Neural cell (in vitro differentiated cells): ENCODE results near the gene DCTD. TPM values are rescaled to one million over a fixed set of nuclear protein-coding genes. Genes with fewer than 3 reads are reported as not detected.

Experiments used
- H2AFZ ChIP-seq: fragments of 200-600, 300-800 bp; sonication (generic), shearing (Covaris generic); 2 replicates; pipeline ENCODE4 v1.6.0; 2014; ENCODE audit warnings: low read depth, mild to moderate bottlenecking, antibody characterized with exemption, low read length, moderate library complexity
- H3F3A ChIP-seq: fragments of 200-600 bp; shearing (Covaris generic); 2 replicates; pipeline ENCODE4 v1.6.1; 2016; ENCODE audit warnings: mild to moderate bottlenecking, moderate library complexity, mixed read lengths, antibody characterized with exemption, low read length; ENCODE audit not compliant: insufficient read depth, poor library complexity, severe bottlenecking
- H3K27ac ChIP-seq: fragments of 200-600, 300-800 bp; sonication (generic), shearing (Covaris generic); 2 replicates; pipeline ENCODE4 v1.5.1; 2014; ENCODE audit warnings: mild to moderate bottlenecking, low read length, moderate library complexity
- H3K27me3 ChIP-seq: fragments of 300-800, 200-600 bp; sonication (generic), shearing (Covaris generic); 2 replicates; pipeline ENCODE4 v1.6.0; 2014; ENCODE audit warnings: mild to moderate bottlenecking, low read depth, low read length, moderate library complexity; ENCODE audit not compliant: insufficient read depth
- H3K36me3 ChIP-seq: fragments of 300-800, 200-600 bp; sonication (generic), shearing (Covaris generic); 2 replicates; pipeline ENCODE4 v1.5.1; 2014; ENCODE audit warnings: mild to moderate bottlenecking, antibody characterized with exemption, low read length, moderate library complexity; ENCODE audit not compliant: insufficient read depth
- H3K4me2 ChIP-seq: fragments of 300-800, 200-600 bp; sonication (generic), shearing (Covaris generic); 2 replicates; pipeline ENCODE4 v1.6.0; 2014; ENCODE audit warnings: mild to moderate bottlenecking, low read length
- H3K4me3 ChIP-seq: fragments of 300-800, 200-600 bp; sonication (generic), shearing (Covaris generic); 2 replicates; pipeline ENCODE4 v1.5.1; 2014; ENCODE audit warnings: mild to moderate bottlenecking, low read length, moderate library complexity
- H3K79me2 ChIP-seq: fragments of 200-600 bp; shearing (Covaris generic); replicated peaks from 2 replicates; pipeline ENCODE4 v1.6.0; 2014; ENCODE audit warnings: mild to moderate bottlenecking, low read length, moderate library complexity; ENCODE audit not compliant: insufficient read depth
- H3K9ac ChIP-seq: fragments of 300-800, 200-600 bp; sonication (generic), shearing (Covaris generic); 2 replicates; pipeline ENCODE4 v1.6.1; 2016; ENCODE audit warnings: mild to moderate bottlenecking, low read length, mixed read lengths
- H3K9me2 ChIP-seq: fragments of 200-600 bp; shearing (Covaris generic); 2 replicates; pipeline ENCODE4 v1.6.1; 2016; ENCODE audit warnings: mild to moderate bottlenecking, low read length, mixed read lengths; ENCODE audit not compliant: insufficient read depth
- H3K9me3 ChIP-seq: fragments of 200-600, 300-800 bp; sonication (generic), shearing (Covaris generic); 2 replicates; pipeline ENCODE4 v1.6.1; 2016; ENCODE audit warnings: mild to moderate bottlenecking, mixed run types, low read length, moderate library complexity, mixed read lengths
- H4K20me1 ChIP-seq: fragments of 200-600 bp; shearing (Covaris generic); 2 replicates; pipeline ENCODE4 v1.6.1; 2016; ENCODE audit warnings: mild to moderate bottlenecking, mixed run types; ENCODE audit not compliant: insufficient read depth
- CTCF ChIP-seq: fragments of 450-650 bp; IDR thresholded peaks from 2 replicates; pipeline ENCODE4 v1.5.1; 2014; ENCODE audit warnings: antibody characterized with exemption, mild to moderate bottlenecking, moderate library complexity; ENCODE audit not compliant: poor library complexity, severe bottlenecking
- EP300 ChIP-seq: fragments of 450-650 bp; conservative IDR thresholded peaks from 2 replicates; pipeline ENCODE4 v1.6.1; 2014; ENCODE audit warnings: antibody characterized with exemption, mild to moderate bottlenecking, moderate library complexity; ENCODE audit not compliant: poor library complexity, severe bottlenecking
- EZH2 ChIP-seq: fragments of 200-600, 300-800 bp; shearing (Covaris generic), sonication (generic); IDR thresholded peaks from 2 replicates; pipeline ENCODE4 v1.6.1; 2014; ENCODE audit warnings: antibody characterized with exemption, low read length, borderline replicate concordance, mild to moderate bottlenecking; ENCODE audit not compliant: insufficient read depth, poor library complexity, severe bottlenecking
- MXI1 ChIP-seq: fragments of 450-650 bp; conservative IDR thresholded peaks from 2 replicates; pipeline ENCODE4 v1.6.1; 2014; ENCODE audit warnings: antibody characterized with exemption, mild to moderate bottlenecking; ENCODE audit not compliant: poor library complexity, severe bottlenecking
- POLR2AphosphoS5 ChIP-seq: IDR thresholded peaks from 2 replicates; pipeline ENCODE4 v1.6.1; 2012
- SMC3 ChIP-seq: fragments of 450-650 bp; conservative IDR thresholded peaks from 2 replicates; pipeline ENCODE4 v1.6.1; 2014; ENCODE audit warnings: antibody characterized with exemption, mild to moderate bottlenecking, moderate library complexity; ENCODE audit not compliant: poor library complexity
- TAF1 ChIP-seq: IDR thresholded peaks from 2 replicates; pipeline ENCODE4 v1.6.1; 2012; ENCODE audit warnings: low read depth
- polyA plus RNA-seq: library from polyadenylated mRNA; depleted of rRNA; stranded (reverse); fragments of >200 nt; gene quantifications from 2 replicates; pipeline ENCODE4 v1.2.3, GENCODE V29; 2014
- TF ChIP-seq, protein P1 (sequence below): IDR thresholded peaks from 2 replicates; pipeline ENCODE4 v1.6.1; 2012; ENCODE audit warnings: borderline replicate concordance

Gene DCTD
- polyA plus RNA-seq, 1 donor from 2014 or later = 26.4 TPM

DNA sequence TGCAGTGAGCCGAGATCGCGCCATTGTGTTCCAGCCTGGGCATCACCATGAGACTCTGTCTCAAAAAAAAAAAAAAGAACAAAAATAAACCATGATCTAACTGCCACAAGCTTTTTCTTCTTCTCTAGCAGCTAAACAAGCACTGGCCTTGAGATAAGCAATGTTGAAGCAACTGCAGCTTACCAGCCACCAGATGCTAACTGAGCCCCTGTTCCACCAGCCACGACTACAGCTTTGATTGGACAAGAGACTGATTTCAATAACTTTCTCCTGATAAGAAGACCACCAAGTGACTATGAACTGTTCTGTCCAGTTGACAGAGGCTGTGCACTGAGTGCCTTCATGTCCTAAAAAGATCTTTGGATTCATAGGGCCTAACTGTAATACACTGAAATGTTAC, 58.5 kb downstream of the DCTD start:
- no peak overlapping the region for H3K4me2 ChIP-seq
- H4K20me1 ChIP-seq = no peaks in the 10 kb centered on the region
- no peaks in the 10 kb centered on the region for H3K79me2 ChIP-seq
- H2AFZ ChIP-seq = no peak overlapping the region
- no peak overlapping the region for H3K4me3 ChIP-seq
- no peaks in the 10 kb centered on the region for H3K9me2 ChIP-seq
- no peak for TF ChIP-seq SMC3
- TF ChIP-seq, protein P1, sequence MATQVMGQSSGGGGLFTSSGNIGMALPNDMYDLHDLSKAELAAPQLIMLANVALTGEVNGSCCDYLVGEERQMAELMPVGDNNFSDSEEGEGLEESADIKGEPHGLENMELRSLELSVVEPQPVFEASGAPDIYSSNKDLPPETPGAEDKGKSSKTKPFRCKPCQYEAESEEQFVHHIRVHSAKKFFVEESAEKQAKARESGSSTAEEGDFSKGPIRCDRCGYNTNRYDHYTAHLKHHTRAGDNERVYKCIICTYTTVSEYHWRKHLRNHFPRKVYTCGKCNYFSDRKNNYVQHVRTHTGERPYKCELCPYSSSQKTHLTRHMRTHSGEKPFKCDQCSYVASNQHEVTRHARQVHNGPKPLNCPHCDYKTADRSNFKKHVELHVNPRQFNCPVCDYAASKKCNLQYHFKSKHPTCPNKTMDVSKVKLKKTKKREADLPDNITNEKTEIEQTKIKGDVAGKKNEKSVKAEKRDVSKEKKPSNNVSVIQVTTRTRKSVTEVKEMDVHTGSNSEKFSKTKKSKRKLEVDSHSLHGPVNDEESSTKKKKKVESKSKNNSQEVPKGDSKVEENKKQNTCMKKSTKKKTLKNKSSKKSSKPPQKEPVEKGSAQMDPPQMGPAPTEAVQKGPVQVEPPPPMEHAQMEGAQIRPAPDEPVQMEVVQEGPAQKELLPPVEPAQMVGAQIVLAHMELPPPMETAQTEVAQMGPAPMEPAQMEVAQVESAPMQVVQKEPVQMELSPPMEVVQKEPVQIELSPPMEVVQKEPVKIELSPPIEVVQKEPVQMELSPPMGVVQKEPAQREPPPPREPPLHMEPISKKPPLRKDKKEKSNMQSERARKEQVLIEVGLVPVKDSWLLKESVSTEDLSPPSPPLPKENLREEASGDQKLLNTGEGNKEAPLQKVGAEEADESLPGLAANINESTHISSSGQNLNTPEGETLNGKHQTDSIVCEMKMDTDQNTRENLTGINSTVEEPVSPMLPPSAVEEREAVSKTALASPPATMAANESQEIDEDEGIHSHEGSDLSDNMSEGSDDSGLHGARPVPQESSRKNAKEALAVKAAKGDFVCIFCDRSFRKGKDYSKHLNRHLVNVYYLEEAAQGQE = no peak
- no peak for TF ChIP-seq CTCF
- TF ChIP-seq TAF1 = no peak
- no peak for TF ChIP-seq POLR2AphosphoS5
- TF ChIP-seq MXI1 = no peak
- TF ChIP-seq EP300 = no peak
- H3K27ac ChIP-seq = no peak overlapping the region
- no peaks in the 10 kb centered on the region for H3K9me3 ChIP-seq
- no peak overlapping the region for H3K9ac ChIP-seq
- H3K27me3 ChIP-seq = no peaks in the 10 kb centered on the region
- H3F3A ChIP-seq = no peaks in the 10 kb centered on the region
- no peaks in the 10 kb centered on the region for H3K36me3 ChIP-seq

GRCh38 chr4:182856862-182857261, 60.3 kb downstream of the DCTD start:
- Histone ChIP-seq H3K27ac (no peak overlapping the region), H2AFZ (no peak overlapping the region), H3K9ac (no peak overlapping the region), H3K36me3 (no peaks in the 10 kb centered on the region), H3F3A (no peaks in the 10 kb centered on the region), H3K4me3 (no peak overlapping the region), H4K20me1 (no peaks in the 10 kb centered on the region), H3K4me2 (no peak overlapping the region), H3K79me2 (no peaks in the 10 kb centered on the region), H3K27me3 (no peaks in the 10 kb centered on the region), H3K9me2 (no peaks in the 10 kb centered on the region), H3K9me3 (no peaks in the 10 kb centered on the region)
- no peak for TF ChIP-seq SMC3
- no peak for TF ChIP-seq TAF1
- no peak for TF ChIP-seq MXI1
- no peak for TF ChIP-seq CTCF
- no peak for TF ChIP-seq EZH2
- TF ChIP-seq, protein P1 = no peak
